CD14-positive monocyte (primary cell): ENCODE results near the gene TMEM53. TPM values are rescaled to one million over a fixed set of nuclear protein-coding genes. Genes with fewer than 3 reads are reported as not detected.

Experiments
- DNase-seq, 3 donors: peaks; one replicate each; pipeline ENCODE4 v3.0.0-alpha.2; 2011 to 2022
- H2AFZ ChIP-seq: 2 replicates; pipeline ENCODE4 v1.6.0; 2012; ENCODE audit warnings: mild to moderate bottlenecking, low read depth, low read length, inconsistent platforms; ENCODE audit not compliant: insufficient read depth, poor library complexity, severe bottlenecking
- H3K27ac ChIP-seq, 2 donors: 1 replicate in 1 of 2; 2 replicates in 1 of 2; pipeline ENCODE4 v1.5.1; 2012 to 2013; ENCODE audit warnings: low read length in 2 of 2, control low read depth in 1 of 2, inconsistent platforms in 1 of 2, low read depth in 1 of 2, mild to moderate bottlenecking in 1 of 2
- H3K27me3 ChIP-seq, 2 donors: one replicate each; pipeline versions ENCODE4 v1.6.0 to v1.6.1; 2011 to 2013; ENCODE audit warnings: low read length in 2 of 2; ENCODE audit not compliant: control insufficient read depth in 2 of 2, insufficient read depth in 2 of 2
- H3K36me3 ChIP-seq, 2 donors: replicated peaks in 1 of 2; 1 replicate in 1 of 2; 2 replicates in 1 of 2; pipeline versions ENCODE4 v1.5.1 to v1.6.1; 2012 to 2013; ENCODE audit warnings: low read length in 2 of 2, control low read depth in 1 of 2, inconsistent platforms in 1 of 2, mild to moderate bottlenecking in 1 of 2; ENCODE audit not compliant: insufficient read depth in 2 of 2, control insufficient read depth in 1 of 2
- H3K4me1 ChIP-seq, 2 donors: 1 replicate in 1 of 2; 2 replicates in 1 of 2; pipeline versions ENCODE4 v1.5.1 to v1.6.1; 2012 to 2013; ENCODE audit warnings: low read length in 2 of 2, control low read depth in 1 of 2, inconsistent platforms in 1 of 2, mild to moderate bottlenecking in 1 of 2, moderate library complexity in 1 of 2; ENCODE audit not compliant: insufficient read depth in 2 of 2, control insufficient read depth in 1 of 2
- H3K4me2 ChIP-seq: replicated peaks from 2 replicates; pipeline ENCODE3; 2012; ENCODE audit warnings: low read length, moderate library complexity, mild to moderate bottlenecking; ENCODE audit not compliant: poor library complexity, severe bottlenecking; ENCODE audit errors: extremely low read depth
- H3K4me3 ChIP-seq, 3 experiments: fragments of 200-600 bp in 1 of 3; sonication (generic) in 1 of 3; replicated peaks in 1 of 3; 1 replicate in 2 of 3; 2 replicates in 1 of 3; pipeline ENCODE4 v1.5.1; 2011 to 2013; ENCODE audit warnings: low read length in 3 of 3, mild to moderate bottlenecking in 3 of 3, control low read depth in 2 of 3, low read depth in 2 of 3, inconsistent platforms in 1 of 3, moderate library complexity in 1 of 3
- H3K79me2 ChIP-seq: 2 replicates; pipeline ENCODE4 v1.6.0; 2012; ENCODE audit warnings: mild to moderate bottlenecking, control low read depth, inconsistent platforms, low read length, moderate library complexity; ENCODE audit not compliant: insufficient read depth
- H3K9ac ChIP-seq: 2 replicates; pipeline ENCODE4 v1.6.0; 2017; ENCODE audit warnings: low read length, mild to moderate bottlenecking; ENCODE audit not compliant: insufficient read depth, poor library complexity, severe bottlenecking
- H3K9me3 ChIP-seq, 2 donors: replicated peaks in 1 of 2; 1 replicate in 1 of 2; 2 replicates in 1 of 2; pipeline versions ENCODE4 v1.5.1 to v1.6.1; 2012 to 2013; ENCODE audit warnings: low read length in 2 of 2, control low read depth in 1 of 2; ENCODE audit not compliant: control insufficient read depth in 1 of 2, insufficient read depth in 1 of 2
- H4K20me1 ChIP-seq: 2 replicates; pipeline ENCODE4 v1.6.0; 2012; ENCODE audit warnings: mild to moderate bottlenecking, low read length, control low read depth, moderate library complexity; ENCODE audit not compliant: insufficient read depth
- H3K27ac Mint-ChIP-seq, 7 donors: one replicate each; pipeline ENCODE4 v1.8.0; 2020; ENCODE audit warnings: mild to moderate bottlenecking in 7 of 7, mixed read lengths in 7 of 7, moderate library complexity in 6 of 7, inconsistent platforms in 2 of 7
- H3K27me3 Mint-ChIP-seq, 3 donors: one replicate each; pipeline ENCODE4 v1.8.0; 2021 to 2022; ENCODE audit warnings: low read depth in 3 of 3, mild to moderate bottlenecking in 3 of 3, mixed read lengths in 3 of 3, moderate library complexity in 3 of 3, inconsistent platforms in 1 of 3
- H3K36me3 Mint-ChIP-seq, 2 donors: one replicate each; pipeline ENCODE4 v1.8.0; 2020; ENCODE audit warnings: mixed read lengths in 2 of 2, inconsistent platforms in 1 of 2, mild to moderate bottlenecking in 1 of 2
- H3K4me1 Mint-ChIP-seq: one replicate; pipeline ENCODE4 v1.8.0; 2020; ENCODE audit warnings: mild to moderate bottlenecking, mixed read lengths
- H3K4me3 Mint-ChIP-seq, 2 donors: one replicate each; pipeline ENCODE4 v1.8.0; 2020; ENCODE audit warnings: mild to moderate bottlenecking in 2 of 2, mixed read lengths in 2 of 2, moderate library complexity in 1 of 2
- H3K9me3 Mint-ChIP-seq, 7 donors: one replicate each; pipeline ENCODE4 v1.8.0; 2020 to 2022; ENCODE audit warnings: mixed read lengths in 7 of 7, mild to moderate bottlenecking in 6 of 7, moderate library complexity in 6 of 7, inconsistent platforms in 2 of 7
- CTCF ChIP-seq: fragments of 200-600 bp; IDR thresholded peaks from one replicate; pipeline ENCODE4 v1.8.0; 2022; ENCODE audit warnings: antibody characterized with exemption, mild to moderate bottlenecking
- WGBS: methylation state at CpG from one replicate; pipeline ENCODE4 v1.1.5; 2013; ENCODE audit warnings: missing lambda C conversion rate; ENCODE audit not compliant: insufficient coverage; 5-methylcytosine and 5-hydroxymethylcytosine counted together
- intact Hi-C, 2 donors: fragments of 100-400 bp; cut with micrococcal nuclease; formaldehyde crosslinking; loops; one replicate each; pipeline versions ENCODE4 v1.15.0 to v1.15.1; 2023
- polyA plus RNA-seq, 3 donors: library from polyadenylated mRNA; depleted of rRNA in 1 of 3; unstranded in 2 of 3; stranded (reverse) in 1 of 3; fragments of 300-500 nt in 2 of 3; fragments of >200 nt in 1 of 3; fragmentation: Illumina TruSeq in 2 of 3; gene quantifications; 1 replicate in 2 of 3; 2 replicates in 1 of 3; pipeline ENCODE4 v1.2.3, GENCODE V29; 2012 to 2021
- small RNA-seq: library from RNA; depleted of rRNA; stranded (forward); fragments of <200 nt; gene quantifications from one replicate; pipeline ENCODE3, GENCODE V24; 2012; ENCODE audit warnings: low read depth; ENCODE audit not compliant: insufficient read length

The TMEM53 gene
- polyA plus RNA-seq, 3 donors: 4.8 to 8.8 (median 8.6) TPM

- Mint-ChIP-seq H3K9me3 (peaks cover 0 to 4% (median 0%) of the 10 kb centered on the region in 7 donors), H3K4me1 (peaks cover 4% of the 10 kb centered on the region), H3K27me3 (peaks cover 0 to 3% (median 0%) of the 10 kb centered on the region in 3 donors), H3K27ac (no peak overlapping the region), H3K4me3 (no peak overlapping the region), H3K36me3 (no peaks in the 10 kb centered on the region)
- intact Hi-C loops: no loop called here
- H3K9me3 ChIP-seq: no peaks in the 10 kb centered on the region
- H3K4me1 ChIP-seq: no peaks in the 10 kb centered on the region
- H3K4me2 ChIP-seq: no peak overlapping the region
- H3K27me3 ChIP-seq: no peaks in the 10 kb centered on the region
- no peaks in the 10 kb centered on the region for H4K20me1 ChIP-seq
- H2AFZ ChIP-seq: no peak overlapping the region
- no peak for TF ChIP-seq CTCF
- WGBS: 96% methylated on average over 3 of the region's 3 CpGs
- no peak for DNase-seq
- H3K36me3 ChIP-seq: no peaks in the 10 kb centered on the region
- H3K4me3 ChIP-seq: no peak overlapping the region
- no peaks in the 10 kb centered on the region for H3K79me2 ChIP-seq
- no peak overlapping the region for H3K9ac ChIP-seq
- H3K27ac ChIP-seq: no peak overlapping the region
Measured at GRCh38 chr1:44604157-44604955, 69.9 kb downstream of the TMEM53 start.

GRCh38 chr1:44603718-44604117 lies 70.6 kb downstream of the TMEM53 start:
- no peak for DNase-seq
- H3K27ac ChIP-seq: no peak overlapping the region
- H3K4me2 ChIP-seq: no peak overlapping the region
- no peak overlapping the region for H3K9ac ChIP-seq
- no peak overlapping the region for H3K27ac Mint-ChIP-seq
- no peaks in the 10 kb centered on the region for H3K27me3 ChIP-seq
- 68% methylated on average over 3 of the region's 4 CpGs for WGBS
- H3K36me3 ChIP-seq: no peaks in the 10 kb centered on the region
- no peaks in the 10 kb centered on the region for H4K20me1 ChIP-seq
- no peaks in the 10 kb centered on the region for H3K79me2 ChIP-seq
- no peaks in the 10 kb centered on the region for H3K4me1 ChIP-seq
- no peaks in the 10 kb centered on the region for H3K9me3 ChIP-seq
- H3K27me3 Mint-ChIP-seq: peaks cover 0 to 3% (median 0%) of the 10 kb centered on the region in 3 donors
- peaks cover 0 to 4% (median 0%) of the 10 kb centered on the region in 7 donors for H3K9me3 Mint-ChIP-seq
- no peak overlapping the region for H2AFZ ChIP-seq
- no peak overlapping the region for H3K4me3 Mint-ChIP-seq
- H3K36me3 Mint-ChIP-seq: no peaks in the 10 kb centered on the region
- no peak overlapping the region for H3K4me3 ChIP-seq
- no peak for TF ChIP-seq CTCF
- peaks cover 4% of the 10 kb centered on the region for H3K4me1 Mint-ChIP-seq
- intact Hi-C loops: no loop called here

Small RNA genes lying within 50 kb of the gene (small RNA-seq; reads per million reads assigned to genes)
- 159 reads per million, percentile 97 among the genes with 10 or more reads in this experiment for gene RNU5F-1

Other genes starting within 250 kb of the TMEM53 start
- gene ARMH1, start 233 bp upstream of the TMEM53 start, polyA plus RNA-seq: 100 to 1,000 TPM in 1 of 3 donors, 10 to 100 TPM in 2; 14.7 to 209 (median 15.8) TPM
- not detected for gene RNU5D-1, start 56.7 kb upstream of the TMEM53 start, polyA plus RNA-seq
- gene KIF2C, start 65.4 kb upstream of the TMEM53 start, polyA plus RNA-seq: under 1 TPM; 0.13 to 0.29 (median 0.24) TPM
- gene RPS8, start 101.1 kb upstream of the TMEM53 start, polyA plus RNA-seq: 1,000 to 10,000 TPM in 1 of 3 donors, 100 to 1,000 TPM in 2; 413 to 1,619 (median 419) TPM
- under 1 TPM in 1 of 3 donors, not detected in 2; 0.19 TPM for gene BEST4, start 113.7 kb upstream of the TMEM53 start, polyA plus RNA-seq
- gene PLK3, start 125.9 kb upstream of the TMEM53 start, polyA plus RNA-seq: 100 to 1,000 TPM in 1 of 3 donors, 10 to 100 TPM in 2; 15.8 to 285 (median 28.1) TPM
- gene DYNLT4, start 132.9 kb upstream of the TMEM53 start, polyA plus RNA-seq: 1 to 10 TPM in 2 of 3 donors, under 1 TPM in 1; 0.91 to 2.8 (median 2.2) TPM
- gene BTBD19, start 134.0 kb upstream of the TMEM53 start, polyA plus RNA-seq: 1 to 10 TPM in 1 of 3 donors, under 1 TPM in 2; 0.10 to 6.3 (median 0.73) TPM
- under 1 TPM; 0.18 to 0.71 (median 0.22) TPM for gene PTCH2, start 168.8 kb upstream of the TMEM53 start, polyA plus RNA-seq